ENCODE results near the gene ZNF175.

The ZNF175 gene

GRCh38 chr19:51530616-51531015 is 40.5 kb upstream of the ZNF175 start:
- no peak overlapping the region for H3K4me3 ChIP-seq (ENCODE audit: control insufficient read depth, low read depth, low read length)
- DNase-seq (ENCODE audit: low read depth): no peak
- TF ChIP-seq, protein P1, sequence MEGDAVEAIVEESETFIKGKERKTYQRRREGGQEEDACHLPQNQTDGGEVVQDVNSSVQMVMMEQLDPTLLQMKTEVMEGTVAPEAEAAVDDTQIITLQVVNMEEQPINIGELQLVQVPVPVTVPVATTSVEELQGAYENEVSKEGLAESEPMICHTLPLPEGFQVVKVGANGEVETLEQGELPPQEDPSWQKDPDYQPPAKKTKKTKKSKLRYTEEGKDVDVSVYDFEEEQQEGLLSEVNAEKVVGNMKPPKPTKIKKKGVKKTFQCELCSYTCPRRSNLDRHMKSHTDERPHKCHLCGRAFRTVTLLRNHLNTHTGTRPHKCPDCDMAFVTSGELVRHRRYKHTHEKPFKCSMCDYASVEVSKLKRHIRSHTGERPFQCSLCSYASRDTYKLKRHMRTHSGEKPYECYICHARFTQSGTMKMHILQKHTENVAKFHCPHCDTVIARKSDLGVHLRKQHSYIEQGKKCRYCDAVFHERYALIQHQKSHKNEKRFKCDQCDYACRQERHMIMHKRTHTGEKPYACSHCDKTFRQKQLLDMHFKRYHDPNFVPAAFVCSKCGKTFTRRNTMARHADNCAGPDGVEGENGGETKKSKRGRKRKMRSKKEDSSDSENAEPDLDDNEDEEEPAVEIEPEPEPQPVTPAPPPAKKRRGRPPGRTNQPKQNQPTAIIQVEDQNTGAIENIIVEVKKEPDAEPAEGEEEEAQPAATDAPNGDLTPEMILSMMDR (conservative IDR thresholded peaks at IDR 0.05; ENCODE audit: control insufficient read depth, insufficient read depth, low read depth, low read length): no peak

DNA sequence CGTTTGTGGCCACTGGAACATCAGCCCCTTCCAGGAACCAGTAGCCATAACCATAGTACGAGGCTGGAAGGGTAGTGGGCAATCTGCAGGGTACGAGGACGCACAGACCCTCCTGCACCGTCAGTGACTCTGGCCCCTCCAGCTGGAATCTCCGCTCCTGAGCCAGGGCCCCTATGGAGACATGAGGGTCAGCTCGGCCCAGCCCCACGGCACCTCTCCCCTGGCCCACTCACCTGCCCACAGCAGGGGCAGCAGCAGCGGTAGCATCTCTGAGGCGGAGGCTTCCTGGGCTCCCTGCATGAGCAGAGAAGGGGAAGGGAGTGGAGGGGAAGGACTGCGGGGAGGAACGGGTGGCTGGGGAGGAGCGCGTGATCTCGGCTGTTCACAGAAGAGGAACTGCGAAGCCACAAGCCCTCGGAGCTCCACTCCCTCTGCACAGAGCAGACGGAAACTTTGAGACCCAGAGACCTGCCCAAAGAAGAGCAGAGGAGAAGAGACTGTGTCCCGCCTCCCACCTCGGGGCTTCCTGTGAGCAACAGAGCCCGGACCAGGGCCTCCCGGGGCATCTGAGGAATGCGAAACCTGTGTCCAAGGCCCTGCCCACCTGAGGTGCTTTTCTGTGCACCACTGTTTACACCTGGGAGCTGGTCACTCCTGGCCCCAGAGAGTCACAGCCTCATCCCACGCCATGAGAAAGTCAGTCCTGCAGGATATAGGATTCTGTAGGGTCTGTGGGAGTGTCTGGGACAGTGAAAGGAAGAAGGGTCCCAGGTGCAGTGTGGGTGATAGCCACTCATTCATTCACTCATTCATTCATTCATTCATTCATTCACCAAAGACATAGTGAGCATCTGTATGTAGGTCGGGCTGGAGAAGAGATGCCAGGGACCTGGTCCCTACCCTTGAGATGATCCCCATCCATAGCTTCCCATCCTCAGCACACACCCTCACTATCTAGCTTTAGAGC is 39.5 kb upstream of the ZNF175 start, which contains the start of gene SIGLEC6:
TSS of gene SIGLEC6 (minus strand) at position 322 of the 967 bp plus-strand sequence. CDS start at position 300, 22 bp downstream.
- DNase-seq (ENCODE audit: low read depth): no peak
- TF ChIP-seq, protein P1 (conservative IDR thresholded peaks at IDR 0.05; ENCODE audit: control insufficient read depth, insufficient read depth, low read depth, low read length): no peak
- H3K4me3 ChIP-seq (ENCODE audit: control insufficient read depth, low read depth, low read length): no peak within 1 kb of the TSS

DNA sequence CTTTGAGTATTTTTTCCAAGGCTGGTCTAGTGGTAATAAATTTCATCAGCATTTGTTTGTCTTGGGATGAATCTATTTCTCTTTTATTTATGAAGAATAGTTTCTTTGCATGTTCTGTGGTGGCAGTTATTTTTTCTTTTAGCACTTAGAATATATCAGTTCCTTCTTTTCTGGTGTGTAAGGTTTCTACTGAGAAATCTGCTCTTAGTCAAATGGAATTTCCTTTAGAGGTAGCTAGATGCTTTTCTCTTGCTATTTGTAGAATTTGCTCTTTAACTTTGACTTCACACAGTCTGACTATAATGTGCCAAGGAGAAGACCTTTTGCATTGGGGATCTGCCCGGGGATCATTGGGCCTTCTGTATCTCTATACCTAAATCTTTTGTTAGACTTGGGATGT is 35.5 kb upstream of the ZNF175 start:
- TF ChIP-seq, protein P1 (conservative IDR thresholded peaks at IDR 0.05; ENCODE audit: control insufficient read depth, insufficient read depth, low read depth, low read length): no peak
- H3K4me3 ChIP-seq (ENCODE audit: control insufficient read depth, low read depth, low read length): no peak overlapping the region
- no peak for DNase-seq (ENCODE audit: low read depth)

DNA sequence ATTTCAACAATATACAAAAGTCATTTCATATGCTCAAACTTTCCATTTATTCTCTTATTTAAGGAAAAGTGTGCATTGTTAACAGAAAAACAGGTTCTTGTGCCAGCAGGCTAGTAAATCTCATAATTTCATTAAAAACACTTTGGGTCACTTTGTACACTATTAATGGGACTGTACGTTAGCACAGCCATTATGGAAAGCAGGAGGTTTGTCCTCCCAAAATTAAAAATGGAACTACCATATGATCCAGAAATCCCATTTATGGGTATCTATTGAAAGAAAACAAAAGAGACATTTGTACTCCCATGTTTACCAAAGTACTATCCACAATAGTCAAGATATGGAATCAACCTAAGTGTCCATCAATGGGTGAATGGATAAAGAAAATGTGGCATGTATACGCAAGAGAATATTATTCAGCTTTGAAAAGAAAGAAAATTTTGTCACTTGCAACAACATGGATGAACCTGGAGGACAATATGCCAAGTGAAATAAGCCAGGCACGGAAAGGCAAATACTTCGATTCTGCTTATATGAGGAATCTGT is 31.2 kb upstream of the ZNF175 start:
- no peak for DNase-seq (ENCODE audit: low read depth)
- H3K4me3 ChIP-seq (ENCODE audit: control insufficient read depth, low read depth, low read length): no peak overlapping the region
- TF ChIP-seq, protein P1 (conservative IDR thresholded peaks at IDR 0.05; ENCODE audit: control insufficient read depth, insufficient read depth, low read depth, low read length): no peak

- TF ChIP-seq, protein P1 (conservative IDR thresholded peaks at IDR 0.05; ENCODE audit: control insufficient read depth, insufficient read depth, low read depth, low read length): no peak
- no peak overlapping the region for H3K4me3 ChIP-seq (ENCODE audit: control insufficient read depth, low read depth, low read length)
- DNase-seq (ENCODE audit: low read depth): no peak
These were observed 29.4 kb upstream of the ZNF175 start for GRCh38 chr19:51541458-51542357.

- no peak overlapping the region for H3K4me3 ChIP-seq (ENCODE audit: control insufficient read depth, low read depth, low read length)
- TF ChIP-seq, protein P1 (conservative IDR thresholded peaks at IDR 0.05; ENCODE audit: control insufficient read depth, insufficient read depth, low read depth, low read length): no peak
- no peak for DNase-seq (ENCODE audit: low read depth)
These were observed 28.4 kb upstream of the ZNF175 start for GRCh38 chr19:51542699-51543098.

Data from fibroblast of mammary gland (primary cell).